T-cell (primary cell): ENCODE results near the gene MCAT. TPM values are rescaled to one million over a fixed set of nuclear protein-coding genes. Genes with fewer than 3 reads are reported as not detected.

Experiments
- ATAC-seq, 4 experiments: fragments of 200-7000 bp in 3 of 4; fragments of 150-1000 bp in 1 of 4; cut with Tn5 transposase; replicated peaks in 1 of 4; 1 replicate in 3 of 4; 2 replicates in 1 of 4; pipeline ENCODE4 v1.10.0; 2021; ENCODE audit warnings: moderate library complexity in 3 of 4, mild to moderate bottlenecking in 2 of 4, moderate number of reproducible peaks in 1 of 4
- CTCF ChIA-PET, 2 donors: fragments of 300-600 bp; sonication (Branson Sonifier 250); formaldehyde crosslinking; loops; one replicate each; lab custom pipeline; 2022; ENCODE audit warnings: antibody characterized with exemption in 2 of 2; lab: Charles Lee
- POLR2A ChIA-PET, 2 donors: fragments of 300-600 bp; sonication (Branson Sonifier 250); formaldehyde crosslinking; loops; one replicate each; lab custom pipeline; 2022; ENCODE audit warnings: antibody characterized with exemption in 2 of 2; lab: Charles Lee
- DNase-seq, 35 experiments: peaks; one replicate each; pipeline versions ENCODE4 v3.0.0 to v3.0.0-alpha.2; 2013 to 2023
- H3K27ac ChIP-seq: one replicate; pipeline ENCODE4 v1.5.1; 2013; ENCODE audit warnings: low read length
- H3K27me3 ChIP-seq, 2 experiments: replicated peaks in 1 of 2; 1 replicate in 1 of 2; 2 replicates in 1 of 2; pipeline versions ENCODE4 v1.6.1 to v1.7.0; 2013; ENCODE audit warnings: low read length in 1 of 2, mixed read lengths in 1 of 2; ENCODE audit not compliant: control insufficient read depth in 2 of 2, insufficient read depth in 2 of 2; ENCODE audit errors: extremely low read depth in 1 of 2
- H3K36me3 ChIP-seq, 2 donors: 1 replicate in 1 of 2; 2 replicates in 1 of 2; pipeline versions ENCODE4 v1.6.1 to v1.7.0; 2013; ENCODE audit warnings: low read length in 1 of 2; ENCODE audit not compliant: control insufficient read depth in 2 of 2, insufficient read depth in 1 of 2; ENCODE audit errors: extremely low read depth in 1 of 2
- H3K4me1 ChIP-seq, 2 experiments: 1 replicate in 1 of 2; 2 replicates in 1 of 2; pipeline versions ENCODE4 v1.6.1 to v1.7.0; 2013; ENCODE audit warnings: low read length in 2 of 2, mixed read lengths in 1 of 2; ENCODE audit not compliant: insufficient read depth in 2 of 2, control insufficient read depth in 1 of 2; ENCODE audit errors: extremely low read depth in 1 of 2
- H3K4me3 ChIP-seq, 2 donors: 1 replicate in 1 of 2; 2 replicates in 1 of 2; pipeline versions ENCODE4 v1.5.1 to v1.7.0; 2013; ENCODE audit warnings: mild to moderate bottlenecking in 2 of 2, low read length in 1 of 2, moderate library complexity in 1 of 2; ENCODE audit not compliant: control insufficient read depth in 1 of 2; ENCODE audit errors: extremely low read depth in 1 of 2
- H3K9me3 ChIP-seq: 2 replicates; pipeline ENCODE4 v1.7.0; 2013
- H3K27ac Mint-ChIP-seq, 2 donors: one replicate each; pipeline ENCODE4 v1.8.0; 2020 to 2021; ENCODE audit warnings: mild to moderate bottlenecking in 2 of 2, mixed read lengths in 2 of 2
- H3K27me3 Mint-ChIP-seq, 2 donors: one replicate each; pipeline ENCODE4 v1.8.0; 2021 to 2022; ENCODE audit warnings: mixed read lengths in 2 of 2
- H3K36me3 Mint-ChIP-seq: one replicate; pipeline ENCODE4 v1.8.0; 2021; ENCODE audit warnings: mixed read lengths
- H3K4me1 Mint-ChIP-seq, 3 donors: one replicate each; pipeline ENCODE4 v1.8.0; 2020 to 2022; ENCODE audit warnings: mixed read lengths in 3 of 3, mild to moderate bottlenecking in 1 of 3
- H3K4me3 Mint-ChIP-seq, 3 donors: one replicate each; pipeline ENCODE4 v1.8.0; 2020 to 2022; ENCODE audit warnings: mild to moderate bottlenecking in 3 of 3, mixed read lengths in 3 of 3, moderate library complexity in 3 of 3
- H3K9me3 Mint-ChIP-seq, 3 donors: one replicate each; pipeline ENCODE4 v1.8.0; 2020 to 2022; ENCODE audit warnings: mixed read lengths in 3 of 3
- WGBS: methylation state at CpG from one replicate; pipeline ENCODE4 v1.1.5; 2013; ENCODE audit warnings: missing lambda C conversion rate; ENCODE audit not compliant: insufficient coverage; 5-methylcytosine and 5-hydroxymethylcytosine counted together
- total RNA-seq, 35 experiments: library from RNA in 6 of 35; stranded (reverse) in 6 of 35; fragments of 120-200 nt in 1 of 35; gene quantifications; one replicate each; pipeline versions ENCODE4 v1.2.1 to v1.2.4 and lab custom pipeline; 2013 to 2026

Gene MCAT
- total RNA-seq, 5 donors from 2014 or later (not counting 1 experiment from before 2014, with no cell fraction given): 6.5 to 13.3 (median 10.6) TPM

DNA sequence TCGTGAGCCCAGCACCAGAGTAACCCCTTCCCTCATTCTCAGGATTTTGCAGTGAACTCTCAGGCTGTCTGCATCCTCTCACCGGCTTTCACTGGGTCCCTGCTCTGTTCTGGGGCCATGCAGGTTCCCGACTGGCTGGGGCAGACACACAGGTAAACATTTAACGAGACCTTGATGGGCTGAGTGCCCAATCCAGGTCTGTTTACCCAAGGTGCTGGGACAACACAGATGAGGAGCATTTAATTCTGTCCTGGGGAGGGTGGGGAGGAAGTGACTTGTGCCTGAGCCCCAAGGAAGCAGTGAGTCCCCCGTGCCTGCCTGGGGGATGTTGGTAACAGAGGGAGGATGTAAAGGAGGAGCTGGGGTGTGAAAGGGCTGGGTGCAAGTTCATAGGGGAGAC, 28.2 kb downstream of the MCAT start:
- 67% methylated on average over 5 of the region's 5 CpGs for WGBS
- POLR2A ChIA-PET: no interaction called here
- no peaks in the 10 kb centered on the region for H3K9me3 Mint-ChIP-seq

DNA sequence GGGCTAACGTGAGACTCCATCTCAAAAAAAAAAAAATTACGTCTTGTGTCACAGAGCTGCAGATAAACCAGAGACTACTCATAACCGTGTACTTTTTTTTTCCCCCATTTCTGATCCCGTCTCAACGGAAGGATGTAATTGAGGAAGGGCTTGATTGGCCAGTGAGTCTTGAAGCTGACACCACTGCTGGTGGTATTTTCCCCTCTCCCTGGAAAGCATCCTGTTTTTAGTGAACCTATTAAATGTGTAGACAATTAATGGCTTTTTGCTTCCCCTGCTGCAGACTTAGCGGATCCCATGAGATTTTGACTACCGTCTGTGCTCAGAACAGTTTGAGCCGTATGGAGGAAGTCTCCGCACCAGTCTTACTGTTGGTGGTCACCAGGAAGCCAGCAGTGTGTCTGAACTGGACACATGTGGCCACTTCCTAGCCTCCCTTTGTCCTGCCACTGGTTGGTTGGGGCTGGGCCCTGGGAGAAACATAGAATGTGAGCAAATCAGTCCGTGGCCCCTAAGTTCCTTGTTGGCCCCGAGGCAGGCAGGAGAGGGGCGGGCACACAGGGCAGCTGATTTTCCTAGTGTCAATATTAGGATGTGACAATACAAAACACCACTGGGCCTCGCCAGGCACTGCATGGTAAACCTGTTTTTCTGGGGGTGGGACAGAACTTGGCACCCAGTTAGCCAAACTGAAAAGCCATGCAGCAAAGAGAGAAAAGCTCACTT, 29.5 kb downstream of the MCAT start:
- ChIA-PET POLR2A (no interaction called here), CTCF (no interaction called here)
- no peak for DNase-seq
- peaks cover 0 to 19% of the 10 kb centered on the region in 2 experiments for H3K4me1 ChIP-seq
- H3K27me3 ChIP-seq: peaks cover 0 to 11% of the 10 kb centered on the region in 2 experiments
- WGBS: 87% methylated on average over 8 of the region's 13 CpGs
- no peak overlapping the region for H3K4me3 ChIP-seq
- H3K27ac ChIP-seq: no peak overlapping the region
- H3K27ac Mint-ChIP-seq: no peak overlapping the region
- H3K4me1 Mint-ChIP-seq: peaks cover 4 to 8% (median 7%) of the 10 kb centered on the region in 3 donors
- no peak overlapping the region for H3K4me3 Mint-ChIP-seq
- no peaks in the 10 kb centered on the region for H3K9me3 Mint-ChIP-seq
- no peaks in the 10 kb centered on the region for H3K36me3 Mint-ChIP-seq
- no peak for ATAC-seq
- peaks cover 0 to 7% of the 10 kb centered on the region in 2 donors for H3K36me3 ChIP-seq
- H3K9me3 ChIP-seq: no peaks in the 10 kb centered on the region
- H3K27me3 Mint-ChIP-seq: no peaks in the 10 kb centered on the region

More for the DNA sequence above, 28.2 kb downstream of the MCAT start:
- peaks cover 0 to 7% of the 10 kb centered on the region in 2 donors for H3K36me3 ChIP-seq
- H3K4me1 ChIP-seq: peaks cover 0 to 21% of the 10 kb centered on the region in 2 experiments
- H3K27ac ChIP-seq: no peak overlapping the region
- Mint-ChIP-seq H3K27ac (no peak overlapping the region), H3K4me3 (no peak overlapping the region), H3K4me1 (peaks cover 4 to 13% (median 11%) of the 10 kb centered on the region in 3 donors), H3K27me3 (no peaks in the 10 kb centered on the region), H3K36me3 (no peaks in the 10 kb centered on the region)
- H3K9me3 ChIP-seq: no peaks in the 10 kb centered on the region
- ATAC-seq (no peak), DNase-seq (no peak)
- CTCF ChIA-PET: no interaction called here
- H3K4me3 ChIP-seq: no peak overlapping the region
- peaks cover 0 to 9% of the 10 kb centered on the region in 2 experiments for H3K27me3 ChIP-seq

DNA sequence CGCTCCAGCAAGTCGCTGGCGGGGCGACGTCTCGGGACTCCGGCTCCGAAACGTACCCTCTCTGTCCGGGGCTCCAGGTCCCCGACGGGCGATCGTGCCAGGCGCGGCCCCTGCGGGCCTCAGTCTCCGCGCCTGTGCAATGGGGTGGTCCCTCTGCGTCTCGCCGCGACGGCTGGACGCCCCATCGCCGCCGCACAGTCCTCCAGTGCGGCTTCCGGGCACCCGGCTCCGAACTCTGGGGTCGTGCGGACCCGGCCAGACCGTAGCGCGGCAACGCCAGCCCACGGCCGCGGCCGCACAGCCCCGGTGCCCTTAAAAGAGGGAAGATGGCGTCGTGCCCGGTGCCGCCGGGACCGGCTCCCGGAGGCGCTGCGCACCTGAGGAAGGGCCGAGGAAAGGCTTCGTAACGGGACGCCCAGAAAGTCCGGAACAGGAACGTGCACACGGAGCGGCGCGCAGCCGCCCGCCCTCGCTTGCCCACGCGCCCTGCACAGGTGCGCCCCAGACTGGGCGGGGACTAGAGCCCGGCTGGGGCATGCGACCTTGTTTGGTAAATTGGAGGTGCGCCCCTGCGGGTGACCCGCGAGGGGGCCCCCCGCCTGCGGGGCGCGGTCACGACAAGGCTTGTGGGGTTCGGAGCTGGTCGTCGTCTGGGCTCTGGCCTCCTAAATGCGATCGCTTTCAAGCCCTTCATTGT, 32.1 kb downstream of the MCAT start:
- Histone ChIP-seq H3K4me3 (peak overlapping the region; percentile 50 to 83), H3K9me3 (no peaks in the 10 kb centered on the region), H3K27ac (no peak overlapping the region), H3K4me1 (peaks cover 0 to 15% of the 10 kb centered on the region in 2 experiments), H3K27me3 (peaks cover 0 to 11% of the 10 kb centered on the region in 2 experiments), H3K36me3 (peaks cover 0 to 7% of the 10 kb centered on the region in 2 donors)
- DNase-seq (peak in 34 of 35 experiments; percentile 15 to 67 (median 36)), ATAC-seq (peak; percentile 84 to 87 (median 85))
- no peaks in the 10 kb centered on the region for H3K27me3 Mint-ChIP-seq
- ChIA-PET POLR2A (interaction anchor here in 1 of 2 donors (0.5 kb wide), 1 partner anchor 1730 kb away, joined by 6 read pairs; no protein-coding TSS in a partner anchor), CTCF (interaction anchor here in 1 of 2 donors (0.6 kb wide), 1 partner anchor 19 kb away, joined by 3 read pairs; no protein-coding TSS in a partner anchor)
- peak overlapping the region; percentile 65 to 75 (median 73) for H3K4me3 Mint-ChIP-seq
- 2% methylated on average over 76 of the region's 86 CpGs for WGBS
- H3K27ac Mint-ChIP-seq: peak overlapping the region in 1 of 2 donors; percentile 16
- H3K36me3 Mint-ChIP-seq: no peaks in the 10 kb centered on the region
- H3K9me3 Mint-ChIP-seq: no peaks in the 10 kb centered on the region
- peaks cover 4 to 8% (median 6%) of the 10 kb centered on the region in 3 donors for H3K4me1 Mint-ChIP-seq

DNA sequence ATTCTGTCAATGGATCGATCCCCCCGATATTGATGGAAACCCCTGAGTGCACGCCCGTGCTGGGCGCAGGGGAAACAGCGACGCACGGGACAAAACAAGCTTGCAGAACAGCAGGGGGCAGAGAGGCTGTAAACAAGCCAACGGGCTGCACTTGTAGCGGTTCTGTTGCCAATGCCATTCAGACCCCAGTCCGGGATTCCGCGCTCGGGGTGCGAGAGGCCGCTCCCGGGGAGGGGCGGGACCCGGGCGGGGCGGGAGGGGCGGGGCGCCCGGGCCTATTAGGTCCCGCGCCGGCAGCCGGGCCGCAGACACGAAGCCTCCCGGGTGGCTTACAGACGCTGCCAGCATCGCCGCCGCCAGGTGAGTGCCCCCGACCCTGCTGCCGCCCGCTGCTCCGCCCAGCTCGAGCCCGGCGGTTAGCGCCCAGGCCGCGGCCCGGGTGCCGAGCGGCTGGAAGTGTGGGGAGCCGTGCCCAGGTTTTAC, 32.7 kb downstream of the MCAT start, which contains the start of gene BIK:
BIK (plus strand) TSS at position 307 of the 483 bp plus-strand sequence. CDS start 13,273 bp downstream, outside the sequence.
- Mint-ChIP-seq H3K36me3 (no peaks in the 10 kb centered on the region), H3K4me1 (peaks cover 4 to 8% (median 6%) of the 10 kb centered on the region in 3 donors), H3K4me3 (peak within 1 kb of the TSS; percentile 77 to 83 (median 81)), H3K27ac (peak within 1 kb of the TSS in 1 of 2 donors; percentile 77), H3K27me3 (no peaks in the 10 kb centered on the region), H3K9me3 (no peaks in the 10 kb centered on the region)
- Histone ChIP-seq H3K9me3 (no peaks in the 10 kb centered on the region), H3K4me1 (peaks cover 0 to 15% of the 10 kb centered on the region in 2 experiments), H3K27me3 (peaks cover 0 to 11% of the 10 kb centered on the region in 2 experiments), H3K4me3 (peak within 1 kb of the TSS; percentile 50 to 83), H3K27ac (no peak within 1 kb of the TSS), H3K36me3 (peaks cover 0 to 7% of the 10 kb centered on the region in 2 donors)
- peak; percentile 60 to 69 (median 66) for ATAC-seq
- ChIA-PET CTCF (no interaction called here), POLR2A (no interaction called here)
- WGBS: under 1% methylated on average over 49 of the region's 49 CpGs
- peak in 32 of 35 experiments; percentile 3 to 61 (median 28) for DNase-seq

DNA sequence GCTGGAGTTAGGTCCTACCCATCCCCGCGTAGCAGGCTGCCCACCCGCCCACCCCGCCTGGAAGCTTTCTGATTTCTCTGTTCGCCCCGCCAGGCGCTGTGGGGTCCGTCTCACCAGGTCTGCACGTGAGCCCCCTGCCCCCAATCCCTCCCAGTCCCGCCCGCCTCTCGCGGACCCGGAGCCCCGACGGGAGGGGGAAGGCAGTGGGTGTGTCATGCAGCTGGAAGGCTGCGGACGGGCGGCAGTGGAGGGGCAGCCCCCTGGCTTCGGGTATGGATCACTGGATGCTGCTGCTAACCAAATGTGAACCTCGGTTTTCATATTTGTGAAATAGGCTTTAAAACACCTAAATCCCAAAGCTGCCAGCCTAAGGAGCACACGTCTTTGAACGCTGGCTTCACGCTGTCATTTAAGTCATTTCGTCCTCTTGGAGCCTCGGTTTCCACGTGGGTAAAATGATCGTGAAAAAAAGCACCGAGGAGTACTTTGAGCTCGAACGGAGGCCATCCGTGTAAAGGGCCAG, 33.2 kb downstream of the MCAT start:
- no peak for ATAC-seq
- Mint-ChIP-seq H3K4me1 (peaks cover 4 to 8% (median 6%) of the 10 kb centered on the region in 3 donors), H3K27me3 (no peaks in the 10 kb centered on the region), H3K4me3 (peak overlapping the region; percentile 77 to 83 (median 81)), H3K36me3 (no peaks in the 10 kb centered on the region), H3K27ac (peak overlapping the region in 1 of 2 donors; percentile 77), H3K9me3 (no peaks in the 10 kb centered on the region)
- peak overlapping the region; percentile 50 to 80 for H3K4me3 ChIP-seq
- H3K36me3 ChIP-seq: peaks cover 0 to 3% of the 10 kb centered on the region in 2 donors
- H3K4me1 ChIP-seq: peaks cover 0 to 15% of the 10 kb centered on the region in 2 experiments
- CTCF ChIA-PET: no interaction called here
- peaks cover 0 to 11% of the 10 kb centered on the region in 2 experiments for H3K27me3 ChIP-seq
- DNase-seq: no peak
- POLR2A ChIA-PET: no interaction called here
- H3K27ac ChIP-seq: no peak overlapping the region
- 4% methylated on average over 11 of the region's 32 CpGs for WGBS
- H3K9me3 ChIP-seq: no peaks in the 10 kb centered on the region

DNA sequence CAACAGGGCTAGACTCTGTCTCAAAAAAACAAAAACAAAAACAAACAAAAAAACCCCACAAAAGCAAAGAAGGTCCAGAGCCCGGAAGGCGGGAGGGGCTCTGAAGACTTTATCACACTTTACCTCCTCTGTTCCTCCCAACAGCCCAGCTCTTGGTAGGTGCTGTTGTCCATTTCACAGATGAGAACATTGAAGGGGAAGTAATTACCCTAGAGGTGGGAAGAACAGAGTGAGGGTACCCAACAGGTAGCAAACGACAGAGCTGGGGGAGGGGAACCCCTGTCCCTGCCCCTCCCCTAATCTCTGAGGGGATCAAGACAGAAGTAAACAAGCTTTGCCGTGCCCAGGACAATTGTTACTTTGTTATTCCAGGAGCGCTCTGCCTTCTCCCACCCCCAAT, 33.7 kb downstream of the MCAT start:
- POLR2A ChIA-PET: no interaction called here
- no peaks in the 10 kb centered on the region for H3K36me3 Mint-ChIP-seq
- no CpG with 5 or more reads among the region's 5 CpGs for WGBS
- ATAC-seq (no peak), DNase-seq (no peak)
- Histone ChIP-seq H3K27ac (no peak overlapping the region), H3K9me3 (no peaks in the 10 kb centered on the region), H3K27me3 (peaks cover 0 to 11% of the 10 kb centered on the region in 2 experiments), H3K36me3 (no peaks in the 10 kb centered on the region), H3K4me1 (peaks cover 0 to 15% of the 10 kb centered on the region in 2 experiments), H3K4me3 (no peak overlapping the region)
- H3K4me3 Mint-ChIP-seq: peak overlapping the region; percentile 21 to 53 (median 41)
- H3K27me3 Mint-ChIP-seq: no peaks in the 10 kb centered on the region
- H3K9me3 Mint-ChIP-seq: no peaks in the 10 kb centered on the region
- H3K4me1 Mint-ChIP-seq: peaks cover 4 to 8% (median 8%) of the 10 kb centered on the region in 3 donors
- H3K27ac Mint-ChIP-seq: no peak overlapping the region
- CTCF ChIA-PET: no interaction called here
